Gastrocnemius medialis (tissue), 4 donors: ENCODE results near the gene DYSF.

Experiments used
- CTCF ChIP-seq, 5 experiments: fragments of 450-650 bp in 3 of 5; fragments of 200-600 bp in 2 of 5; sonication (generic) in 2 of 5; IDR thresholded peaks in 4 of 5; conservative IDR thresholded peaks in 1 of 5; 1 replicate in 4 of 5; 2 replicates in 1 of 5; pipeline ENCODE4 v1.5.1; 2016 to 2019; ENCODE audit warnings: antibody characterized with exemption in 5 of 5, mild to moderate bottlenecking in 3 of 5, moderate library complexity in 3 of 5
- POLR2A ChIP-seq, 2 donors: fragments of 450-650 bp; IDR thresholded peaks; one replicate each; pipeline ENCODE4 v1.6.1; 2017; ENCODE audit warnings: antibody characterized with exemption in 2 of 2, mild to moderate bottlenecking in 2 of 2, moderate library complexity in 2 of 2

GRCh38 chr2:71613403-71613952 lies 160.1 kb downstream of the DYSF start:
- TF ChIP-seq CTCF (IDR thresholded peaks at IDR 0.05 in 4 of 5, conservative IDR thresholded peaks at IDR 0.05 in 1 of 5) (no peak), POLR2A (IDR thresholded peaks at IDR 0.05) (no peak)
